Hepatocyte (in vitro differentiated cells): ENCODE measurements around the gene WDFY2.

ENCODE experiments used
- CTCF ChIP-seq: fragments of 200-600 bp; sonication (generic); IDR thresholded peaks from 2 replicates; pipeline ENCODE4 v1.5.1; 2016; ENCODE audit warnings: antibody characterized with exemption, mild to moderate bottlenecking; ENCODE audit not compliant: poor library complexity
- EZH2 ChIP-seq: fragments of 200-600 bp; sonication (generic); IDR thresholded peaks from 2 replicates; pipeline ENCODE4 v1.6.1; 2016; ENCODE audit warnings: antibody characterized with exemption, mild to moderate bottlenecking, borderline replicate concordance
- EZH2phosphoT487 ChIP-seq: fragments of 200-600 bp; sonication (generic); IDR thresholded peaks from one replicate; pipeline ENCODE4 v1.6.1; 2018; ENCODE audit warnings: antibody characterized with exemption, mild to moderate bottlenecking, low read depth, moderate library complexity; ENCODE audit not compliant: unreplicated experiment, severe bottlenecking

GRCh38 chr13:51553531-51553930 is 30.7 kb upstream of the WDFY2 start:
- TF ChIP-seq EZH2 (no peak), CTCF (no peak), EZH2phosphoT487 (no peak)
